Inflammatory macrophage (primary cell): ENCODE results near the gene TRAPPC4.
"Not testable (repeated sequence)": the region's sequence is repeated elsewhere in the genome, so short reads cannot be mapped to it uniquely, and the experiment has no call there.

Experiments
- DNase-seq, 2 donors: peaks; one replicate each; pipeline ENCODE4 v3.0.0-alpha.2; 2020 to 2022

The TRAPPC4 gene

GRCh38 chr11:119014209-119014924 is 4.2 kb upstream of the TRAPPC4 start:
- no peak for DNase-seq

GRCh38 chr11:119015054-119015611 is 3.4 kb upstream of the TRAPPC4 start:
- DNase-seq, result no peak

- DNase-seq, result no peak
Measured at GRCh38 chr11:119016216-119017009, 2.2 kb upstream of the TRAPPC4 start.

GRCh38 chr11:119017377-119017776 is 1.2 kb upstream of the TRAPPC4 start:
- not testable (repeated sequence) for DNase-seq

- DNase-seq, result no peak
Measured at GRCh38 chr11:119019996-119020395, 1.4 kb downstream of the TRAPPC4 start.

GRCh38 chr11:119021631-119022030 is 3.1 kb downstream of the TRAPPC4 start:
- DNase-seq, result no peak

- no peak for DNase-seq
Measured at GRCh38 chr11:119023741-119024140, 5.2 kb downstream of the TRAPPC4 start.

GRCh38 chr11:119024430-119025098 is 6.0 kb downstream of the TRAPPC4 start:
- DNase-seq, result no peak

- no peak for DNase-seq
Measured at GRCh38 chr11:119025099-119025473, 6.5 kb downstream of the TRAPPC4 start.

GRCh38 chr11:119025541-119025940 is 7.0 kb downstream of the TRAPPC4 start:
- DNase-seq, result no peak

GRCh38 chr11:119025978-119026766 is 7.6 kb downstream of the TRAPPC4 start:
- no peak for DNase-seq

- no peak for DNase-seq
Measured at GRCh38 chr11:119026970-119027369, 8.4 kb downstream of the TRAPPC4 start.

- no peak for DNase-seq
Measured at GRCh38 chr11:119027561-119028345, 9.2 kb downstream of the TRAPPC4 start.

- no peak for DNase-seq
Measured at GRCh38 chr11:119028346-119029068, 9.9 kb downstream of the TRAPPC4 start.

GRCh38 chr11:119029069-119029339 is 10.4 kb downstream of the TRAPPC4 start:
- DNase-seq, result no peak

- peak; percentile 19 to 49 for DNase-seq
Measured at GRCh38 chr11:119029340-119030028, 10.9 kb downstream of the TRAPPC4 start.

GRCh38 chr11:119030029-119030328 is 11.4 kb downstream of the TRAPPC4 start:
- DNase-seq, result no peak

GRCh38 chr11:119030329-119031047 is 11.9 kb downstream of the TRAPPC4 start, which contains the start of gene SLC37A4:
Gene SLC37A4, minus strand, starts transcription at chr11:119030877.
- DNase-seq, result peak; percentile 98 to 99

- DNase-seq, result no peak
Measured at GRCh38 chr11:119031912-119032280, 13.3 kb downstream of the TRAPPC4 start.

GRCh38 chr11:119033421-119033820 is 14.9 kb downstream of the TRAPPC4 start:
- not testable (repeated sequence) for DNase-seq
